Neural progenitor cell (in vitro differentiated cells): ENCODE results near the gene DGKD.

Experiments used
- EZH2 ChIP-seq: fragments of 200-600 bp; sonication (generic); IDR thresholded peaks from 2 replicates; pipeline ENCODE4 v1.6.1; 2017; ENCODE audit warnings: antibody characterized with exemption, mild to moderate bottlenecking, moderate library complexity
- EZH2phosphoT487 ChIP-seq: fragments of 200-600 bp; sonication (generic); IDR thresholded peaks from 2 replicates; pipeline ENCODE4 v1.6.1; 2017; ENCODE audit warnings: antibody characterized with exemption
- TF ChIP-seq, protein P1 (sequence below): fragments of 200-600 bp; sonication (generic); IDR thresholded peaks from 2 replicates; pipeline ENCODE4 v1.5.1; 2017; ENCODE audit warnings: antibody characterized with exemption, mild to moderate bottlenecking

DNA sequence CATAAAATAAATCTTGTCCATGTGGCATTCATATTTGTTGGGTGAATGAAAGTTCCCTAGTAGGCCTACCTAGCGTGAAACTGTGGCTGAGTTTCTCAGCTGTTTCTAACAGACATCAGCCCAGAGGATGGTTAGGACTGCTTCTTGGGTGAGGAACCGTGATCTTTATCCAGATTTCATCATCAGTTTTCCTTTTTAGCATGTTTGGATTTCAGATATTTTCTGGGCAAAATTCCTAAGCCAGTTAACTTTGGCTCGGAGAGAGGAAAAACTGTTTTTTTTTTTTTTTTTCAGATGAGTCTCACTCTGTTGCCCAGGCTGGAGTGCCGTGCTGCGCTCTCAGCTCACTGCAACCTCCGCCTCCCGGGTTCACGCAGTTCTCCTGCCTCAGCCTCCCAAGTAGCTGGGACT, 53.5 kb downstream of the DGKD start:
- TF ChIP-seq, protein P1, sequence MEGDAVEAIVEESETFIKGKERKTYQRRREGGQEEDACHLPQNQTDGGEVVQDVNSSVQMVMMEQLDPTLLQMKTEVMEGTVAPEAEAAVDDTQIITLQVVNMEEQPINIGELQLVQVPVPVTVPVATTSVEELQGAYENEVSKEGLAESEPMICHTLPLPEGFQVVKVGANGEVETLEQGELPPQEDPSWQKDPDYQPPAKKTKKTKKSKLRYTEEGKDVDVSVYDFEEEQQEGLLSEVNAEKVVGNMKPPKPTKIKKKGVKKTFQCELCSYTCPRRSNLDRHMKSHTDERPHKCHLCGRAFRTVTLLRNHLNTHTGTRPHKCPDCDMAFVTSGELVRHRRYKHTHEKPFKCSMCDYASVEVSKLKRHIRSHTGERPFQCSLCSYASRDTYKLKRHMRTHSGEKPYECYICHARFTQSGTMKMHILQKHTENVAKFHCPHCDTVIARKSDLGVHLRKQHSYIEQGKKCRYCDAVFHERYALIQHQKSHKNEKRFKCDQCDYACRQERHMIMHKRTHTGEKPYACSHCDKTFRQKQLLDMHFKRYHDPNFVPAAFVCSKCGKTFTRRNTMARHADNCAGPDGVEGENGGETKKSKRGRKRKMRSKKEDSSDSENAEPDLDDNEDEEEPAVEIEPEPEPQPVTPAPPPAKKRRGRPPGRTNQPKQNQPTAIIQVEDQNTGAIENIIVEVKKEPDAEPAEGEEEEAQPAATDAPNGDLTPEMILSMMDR: no peak
- TF ChIP-seq EZH2: no peak
- no peak for TF ChIP-seq EZH2phosphoT487
